Keratinocyte (primary cell): Measurements from ENCODE around the gene AXIN1. TPM values are rescaled to one million over a fixed set of nuclear protein-coding genes. Genes with fewer than 3 reads are reported as not detected.

ENCODE experiments used
- DNase-seq: peaks from one replicate; pipeline ENCODE4 v3.0.0-alpha.2; 2011; ENCODE audit warnings: low read depth, missing footprints, low spot score
- FAIRE-seq: peaks from 2 replicates; lab custom pipeline; 2011; peaks lifted over from hg19 to GRCh38; lab: Jason Lieb, UNC
- H2AFZ ChIP-seq: 2 replicates; pipeline ENCODE4 v1.6.0; 2012; ENCODE audit warnings: low read length, control low read depth, inconsistent platforms; ENCODE audit not compliant: control insufficient read depth
- H3K27ac ChIP-seq: 2 replicates; pipeline ENCODE4 v1.5.1; 2011; ENCODE audit warnings: low read length; ENCODE audit not compliant: control insufficient read depth, insufficient read depth
- H3K27me3 ChIP-seq: 3 replicates; pipeline ENCODE4 v1.6.0; 2011; ENCODE audit warnings: low read length; ENCODE audit not compliant: control insufficient read depth, insufficient read depth; ENCODE audit errors: extremely low read depth
- H3K36me3 ChIP-seq, 2 experiments: 2 replicates in 1 of 2; 3 replicates in 1 of 2; pipeline ENCODE4 v1.5.1; 2011; ENCODE audit warnings: low read length in 2 of 2, mild to moderate bottlenecking in 1 of 2; ENCODE audit not compliant: control insufficient read depth in 2 of 2, insufficient read depth in 2 of 2; ENCODE audit errors: extremely low read depth in 1 of 2
- H3K4me1 ChIP-seq: 3 replicates; pipeline ENCODE4 v1.5.1; 2011; ENCODE audit warnings: low read length; ENCODE audit not compliant: control insufficient read depth, insufficient read depth; ENCODE audit errors: extremely low read depth
- H3K4me2 ChIP-seq: 3 replicates; pipeline ENCODE4 v1.6.0; 2011; ENCODE audit warnings: low read depth, low read length; ENCODE audit not compliant: control insufficient read depth, insufficient read depth; ENCODE audit errors: extremely low read depth
- H3K4me3 ChIP-seq, 3 experiments: fragments of 200-600 bp in 1 of 3; sonication (generic) in 1 of 3; 2 replicates in 2 of 3; 3 replicates in 1 of 3; pipeline ENCODE4 v1.5.1; 2011 to 2016; ENCODE audit warnings: low read length in 3 of 3, mild to moderate bottlenecking in 3 of 3, control low read depth in 2 of 3, inconsistent platforms in 1 of 3, low read depth in 1 of 3, mixed read lengths in 1 of 3, mixed run types in 1 of 3, moderate library complexity in 1 of 3; ENCODE audit not compliant: control insufficient read depth in 2 of 3, insufficient read depth in 2 of 3; ENCODE audit errors: extremely low read depth in 1 of 3
- H3K79me2 ChIP-seq: 2 replicates; pipeline ENCODE4 v1.6.0; 2012; ENCODE audit warnings: low read length; ENCODE audit not compliant: control insufficient read depth, insufficient read depth
- H3K9ac ChIP-seq: 3 replicates; pipeline ENCODE4 v1.6.0; 2011; ENCODE audit warnings: low read length; ENCODE audit not compliant: control insufficient read depth, insufficient read depth; ENCODE audit errors: extremely low read depth
- H3K9me1 ChIP-seq: 3 replicates; pipeline ENCODE4 v1.6.0; 2011; ENCODE audit warnings: low read length; ENCODE audit not compliant: control insufficient read depth, insufficient read depth; ENCODE audit errors: extremely low read depth
- H3K9me3 ChIP-seq: 2 replicates; pipeline ENCODE4 v1.5.1; 2012; ENCODE audit warnings: low read depth, low read length; ENCODE audit not compliant: control insufficient read depth
- H4K20me1 ChIP-seq: 3 replicates; pipeline ENCODE4 v1.6.0; 2011; ENCODE audit warnings: low read length; ENCODE audit not compliant: control insufficient read depth, insufficient read depth; ENCODE audit errors: extremely low read depth
- EZH2 ChIP-seq: IDR thresholded peaks from one replicate; pipeline ENCODE4 v1.6.1; 2012; ENCODE audit warnings: inconsistent platforms, mild to moderate bottlenecking, low read length, moderate library complexity
- dilution Hi-C: fragments of 300-500 bp; cut with MboI; formaldehyde crosslinking; loops from one replicate; pipeline ENCODE4 v1.7.0; 2020; ENCODE audit warnings: low sequenced_read_pairs; ENCODE audit not compliant: extremely low pct_ligation_motif_present
- polyA plus RNA-seq, 5 experiments: library from polyadenylated mRNA; depleted of rRNA in 3 of 5; stranded (reverse) in 3 of 5; stranded (forward) in 1 of 5; unstranded in 1 of 5; fragments of >200 nt; gene quantifications; 1 replicate in 1 of 5; 2 replicates in 3 of 5; 3 replicates in 1 of 5; pipeline versions ENCODE4 v1.2.1 to v1.2.3, GENCODE V29; 2011 to 2012; ENCODE audit warnings: missing spikeins in 2 of 5, low read depth in 1 of 5, low replicate concordance in 1 of 5
- TF ChIP-seq, protein P1 (sequence below), 3 experiments: IDR thresholded peaks in 1 of 3; conservative IDR thresholded peaks in 1 of 3; optimal IDR thresholded peaks in 1 of 3; 2 replicates in 2 of 3; 3 replicates in 1 of 3; pipeline versions ENCODE3 to v1.5.1; 2011; ENCODE audit warnings: low read length in 3 of 3, mild to moderate bottlenecking in 3 of 3, moderate library complexity in 2 of 3, control low read depth in 1 of 3, inconsistent platforms in 1 of 3; ENCODE audit not compliant: insufficient read depth in 2 of 3; ENCODE audit errors: extremely low read depth in 1 of 3

Gene AXIN1
- polyA plus RNA-seq, 1 donor (not counting 4 experiments of a cell fraction or from before 2014, with no cell fraction given), result 8.8 TPM

DNA sequence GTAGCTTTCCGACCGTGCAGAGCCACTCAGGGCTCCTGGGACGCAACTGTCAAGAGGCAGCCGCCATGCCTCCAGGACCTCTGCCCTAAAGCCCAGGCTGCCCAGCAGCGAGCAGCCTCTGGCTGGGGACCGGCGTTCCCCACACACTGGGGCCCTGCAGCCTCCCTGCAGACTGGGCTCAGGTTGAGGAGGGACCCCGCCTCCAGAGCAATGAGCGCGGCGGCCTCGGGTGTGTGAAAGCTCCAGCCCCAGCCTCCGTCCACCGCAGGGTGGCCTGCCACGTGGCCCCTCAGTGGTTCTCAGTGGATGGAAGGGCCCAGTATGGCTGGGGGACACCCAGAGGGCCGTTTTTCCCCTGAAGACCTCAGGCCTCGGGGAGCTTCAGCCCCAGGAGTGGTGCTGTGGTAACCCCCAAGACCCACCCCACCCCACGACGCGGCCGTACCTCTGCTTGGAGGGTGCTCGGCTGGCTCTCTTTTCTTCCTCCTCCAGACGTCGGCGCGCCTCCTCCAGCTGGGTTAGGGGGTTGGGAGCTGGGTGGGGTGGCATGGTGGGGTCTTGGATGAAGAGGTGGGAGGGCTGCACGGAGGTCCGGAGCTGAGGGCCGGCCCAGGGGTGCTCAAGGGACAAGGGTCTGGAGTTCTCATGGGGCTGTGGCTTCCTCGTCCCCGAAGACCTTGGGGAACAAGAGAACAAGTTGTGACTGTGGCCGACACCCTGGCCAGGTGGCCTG is 59.3 kb downstream of the AXIN1 start:
- H3K4me3 ChIP-seq, result no peak overlapping the region
- H3K9me1 ChIP-seq, result no peaks in the 10 kb centered on the region
- TF ChIP-seq EZH2, result no peak
- TF ChIP-seq, protein P1, sequence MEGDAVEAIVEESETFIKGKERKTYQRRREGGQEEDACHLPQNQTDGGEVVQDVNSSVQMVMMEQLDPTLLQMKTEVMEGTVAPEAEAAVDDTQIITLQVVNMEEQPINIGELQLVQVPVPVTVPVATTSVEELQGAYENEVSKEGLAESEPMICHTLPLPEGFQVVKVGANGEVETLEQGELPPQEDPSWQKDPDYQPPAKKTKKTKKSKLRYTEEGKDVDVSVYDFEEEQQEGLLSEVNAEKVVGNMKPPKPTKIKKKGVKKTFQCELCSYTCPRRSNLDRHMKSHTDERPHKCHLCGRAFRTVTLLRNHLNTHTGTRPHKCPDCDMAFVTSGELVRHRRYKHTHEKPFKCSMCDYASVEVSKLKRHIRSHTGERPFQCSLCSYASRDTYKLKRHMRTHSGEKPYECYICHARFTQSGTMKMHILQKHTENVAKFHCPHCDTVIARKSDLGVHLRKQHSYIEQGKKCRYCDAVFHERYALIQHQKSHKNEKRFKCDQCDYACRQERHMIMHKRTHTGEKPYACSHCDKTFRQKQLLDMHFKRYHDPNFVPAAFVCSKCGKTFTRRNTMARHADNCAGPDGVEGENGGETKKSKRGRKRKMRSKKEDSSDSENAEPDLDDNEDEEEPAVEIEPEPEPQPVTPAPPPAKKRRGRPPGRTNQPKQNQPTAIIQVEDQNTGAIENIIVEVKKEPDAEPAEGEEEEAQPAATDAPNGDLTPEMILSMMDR (optimal IDR thresholded peaks at IDR 0.05 in 1 of 3, IDR thresholded peaks at IDR 0.05 in 1 of 3, conservative IDR thresholded peaks at IDR 0.05 in 1 of 3; ENCODE audit: extremely low read depth in 1 of 3, insufficient read depth in 2 of 3, low read length in 3 of 3), result no peak
- H4K20me1 ChIP-seq, result no peaks in the 10 kb centered on the region
- H3K36me3 ChIP-seq, result peaks cover 10 to 36% of the 10 kb centered on the region in 2 experiments
- no peaks in the 10 kb centered on the region for H3K79me2 ChIP-seq
- dilution Hi-C loops, result no loop called here
- no peak overlapping the region for H3K9ac ChIP-seq
- no peak overlapping the region for H3K27ac ChIP-seq
- H2AFZ ChIP-seq, result no peak overlapping the region
- DNase-seq (no peak), FAIRE-seq (no peak)
- H3K4me2 ChIP-seq, result no peak overlapping the region
- H3K4me1 ChIP-seq, result no peaks in the 10 kb centered on the region
- H3K27me3 ChIP-seq, result no peaks in the 10 kb centered on the region
- no peaks in the 10 kb centered on the region for H3K9me3 ChIP-seq

DNA sequence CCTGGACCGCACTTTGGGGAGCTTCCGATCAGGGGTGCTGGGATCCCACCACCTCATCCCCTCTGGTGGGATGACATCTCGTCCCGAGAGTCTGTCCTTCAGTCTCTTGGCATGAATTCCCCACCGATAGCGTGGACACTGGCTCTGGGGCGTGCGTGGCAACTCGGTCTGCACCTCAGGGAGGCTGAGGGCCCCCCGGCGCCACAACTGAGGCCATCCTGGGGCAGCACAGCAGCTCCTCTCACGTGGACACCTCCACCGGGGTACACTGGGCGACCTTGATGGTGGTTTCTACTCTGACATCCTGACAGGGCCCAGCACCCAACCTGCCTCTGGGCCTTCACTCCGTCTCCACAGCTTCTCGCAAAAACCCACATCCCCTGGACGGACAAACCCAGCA is 61.0 kb downstream of the AXIN1 start:
- Histone ChIP-seq H3K36me3 (peaks cover 8 to 38% of the 10 kb centered on the region in 2 experiments), H3K9ac (no peak overlapping the region), H3K27me3 (no peaks in the 10 kb centered on the region), H3K4me3 (no peak overlapping the region), H3K4me1 (no peaks in the 10 kb centered on the region), H3K79me2 (no peaks in the 10 kb centered on the region), H3K4me2 (no peak overlapping the region), H2AFZ (no peak overlapping the region), H3K27ac (no peak overlapping the region), H3K9me3 (no peaks in the 10 kb centered on the region), H3K9me1 (no peaks in the 10 kb centered on the region), H4K20me1 (no peaks in the 10 kb centered on the region)
- no peak for DNase-seq
- TF ChIP-seq EZH2, result no peak
- TF ChIP-seq, protein P1 (optimal IDR thresholded peaks at IDR 0.05 in 1 of 3, IDR thresholded peaks at IDR 0.05 in 1 of 3, conservative IDR thresholded peaks at IDR 0.05 in 1 of 3; ENCODE audit: extremely low read depth in 1 of 3, insufficient read depth in 2 of 3, low read length in 3 of 3), result no peak
- FAIRE-seq, result no peak
- dilution Hi-C loops, result no loop called here
